ENCODE data around the gene CDC45.

CDC45 gene

GRCh38 chr22:19499880-19500242, 20.1 kb downstream of the CDC45 start (continued):
- TF ChIP-seq ZNF639 (tag by site-specific recombination; IDR thresholded peaks at IDR 0.05): no peak
- no peak for TF ChIP-seq SCRT1 (tag by site-specific recombination; IDR thresholded peaks at IDR 0.05; ENCODE audit: borderline replicate concordance)
- TF ChIP-seq ZFP41 (tag by site-specific recombination; IDR thresholded peaks at IDR 0.05; ENCODE audit: borderline replicate concordance): no peak

- no peaks in the 10 kb centered on the region for H3K4me1 ChIP-seq (ENCODE audit: control insufficient read depth, insufficient read depth, low read length)
- ChIA-PET CTCF (interaction anchor here (0.8 to 1.7 kb wide), 6 partner anchors 12 to 323 kb away, joined by 3 to 7 read pairs (median 3); partner anchors contain the start of gene SLC25A1), POLR2A (no interaction called here)
- no peak overlapping the region for H3K4me3 ChIP-seq (ENCODE audit: low read depth, low read length)
- no peak for TF ChIP-seq ZNF513 (tag by site-specific recombination; IDR thresholded peaks at IDR 0.05)
- no peak for TF ChIP-seq INSM2 (tag by site-specific recombination; IDR thresholded peaks at IDR 0.05)
- no peak for TF ChIP-seq ZNF335 (tag by site-specific recombination; conservative IDR thresholded peaks at IDR 0.05)
- TF ChIP-seq CTCF (tag by site-specific recombination; IDR thresholded peaks at IDR 0.05): no peak
- TF ChIP-seq HOXC10 (CRISPR knock-in tag; IDR thresholded peaks at IDR 0.05): no peak
- TF ChIP-seq ZNF624 (tag by site-specific recombination; IDR thresholded peaks at IDR 0.05): no peak
- no peak for TF ChIP-seq ZNF664 (tag by site-specific recombination; IDR thresholded peaks at IDR 0.05)
- TF ChIP-seq ZNF433 (tag by site-specific recombination; IDR thresholded peaks at IDR 0.05; ENCODE audit: low read depth): no peak
- TF ChIP-seq ZNF138 (tag by site-specific recombination; IDR thresholded peaks at IDR 0.05; ENCODE audit: borderline replicate concordance): no peak
- H3K9me3 ChIP-seq (ENCODE audit: control insufficient read depth, insufficient read depth, low read depth, low read length): no peaks in the 10 kb centered on the region
- peaks cover 0 to 76% of the 10 kb centered on the region in 2 experiments; a peak in 2 of 3 replicates for H3K36me3 ChIP-seq (ENCODE audit: control insufficient read depth in 2 of 2, insufficient read depth in 1 of 2, low read length in 2 of 2)
- H3K27ac ChIP-seq (ENCODE audit: extremely low read depth, low read depth, low read length): no peak overlapping the region
These were observed 22.3 kb downstream of the CDC45 start for GRCh38 chr22:19501897-19502447.

- ChIA-PET CTCF (interaction anchor here (0.6 to 1.2 kb wide), 4 partner anchors 13 to 324 kb away, joined by 3 to 8 read pairs (median 4); partner anchors contain the start of gene SLC25A1), POLR2A (no interaction called here)
- no peaks in the 10 kb centered on the region for H3K4me1 ChIP-seq (ENCODE audit: control insufficient read depth, insufficient read depth, low read length)
- peaks cover 0 to 77% of the 10 kb centered on the region in 2 experiments; a peak in 1 of 3 replicates for H3K36me3 ChIP-seq (ENCODE audit: control insufficient read depth in 2 of 2, insufficient read depth in 1 of 2, low read length in 2 of 2)
- H3K27ac ChIP-seq (ENCODE audit: extremely low read depth, low read depth, low read length): no peak overlapping the region
- TF ChIP-seq ZNF114 (tag by site-specific recombination; IDR thresholded peaks at IDR 0.05): no peak
- H3K9me3 ChIP-seq (ENCODE audit: control insufficient read depth, insufficient read depth, low read depth, low read length): no peaks in the 10 kb centered on the region
- H3K4me3 ChIP-seq (ENCODE audit: low read depth, low read length): no peak overlapping the region
These were observed 23.6 kb downstream of the CDC45 start for GRCh38 chr22:19503367-19503766.

GRCh38 chr22:19503869-19504268, 24.1 kb downstream of the CDC45 start:
- no peak overlapping the region for H3K27ac ChIP-seq (ENCODE audit: extremely low read depth, low read depth, low read length)
- no peak overlapping the region for H3K4me3 ChIP-seq (ENCODE audit: low read depth, low read length)
- no peaks in the 10 kb centered on the region for H3K4me1 ChIP-seq (ENCODE audit: control insufficient read depth, insufficient read depth, low read length)
- ChIA-PET POLR2A (no interaction called here), CTCF (interaction anchor here (1.2 kb wide), 2 partner anchors 126 to 128 kb away, joined by 3 to 4 read pairs; no protein-coding TSS in a partner anchor)
- no peaks in the 10 kb centered on the region for H3K9me3 ChIP-seq (ENCODE audit: control insufficient read depth, insufficient read depth, low read depth, low read length)
- H3K36me3 ChIP-seq (ENCODE audit: control insufficient read depth in 2 of 2, insufficient read depth in 1 of 2, low read length in 2 of 2): peaks cover 0 to 75% of the 10 kb centered on the region in 2 experiments; a peak in 1 of 3 replicates
- no peak for TF ChIP-seq ZNF248 (tag by site-specific recombination; IDR thresholded peaks at IDR 0.05)
- no peak for TF ChIP-seq RBAK (tag by site-specific recombination; IDR thresholded peaks at IDR 0.05)
- TF ChIP-seq KLF7 (tag by site-specific recombination; IDR thresholded peaks at IDR 0.05; ENCODE audit: borderline replicate concordance): no peak
- no peak for TF ChIP-seq ZBTB21 (tag by site-specific recombination; IDR thresholded peaks at IDR 0.05)
- TF ChIP-seq REST (tag by site-specific recombination; IDR thresholded peaks at IDR 0.05): no peak
- no peak for TF ChIP-seq ZFP69B (tag by site-specific recombination; IDR thresholded peaks at IDR 0.05)
- no peak for TF ChIP-seq ZNF621 (tag by site-specific recombination; IDR thresholded peaks at IDR 0.05)
- no peak for TF ChIP-seq SP7 (tag by site-specific recombination; IDR thresholded peaks at IDR 0.05)

Measured in HEK293 (cell line).